T-helper 17 cell (primary cell): ENCODE data around the gene INIP. TPM values are rescaled to one million over a fixed set of nuclear protein-coding genes. Genes with fewer than 3 reads are reported as not detected.
A peak's percentile ranks its signal among the peaks of the same experiment; 100 is the strongest.

Source experiments
- ATAC-seq: fragments of 150-1000 bp; cut with Tn5 transposase; 2 replicates; pipeline ENCODE4 v1.10.0; 2021; ENCODE audit warnings: mild to moderate bottlenecking, moderate library complexity
- DNase-seq, 3 donors: peaks; one replicate each; pipeline versions ENCODE4 v3.0.0 to v3.0.0-alpha.2; 2020 to 2021
- H3K9me3 ChIP-seq: one replicate; pipeline ENCODE4 v1.7.0; 2013; ENCODE audit warnings: low read length, mild to moderate bottlenecking; ENCODE audit not compliant: control insufficient read depth, poor library complexity, severe bottlenecking
- H3K27ac Mint-ChIP-seq: one replicate; pipeline ENCODE4 v1.8.0; 2022; ENCODE audit warnings: mild to moderate bottlenecking, moderate library complexity, mixed read lengths
- H3K27me3 Mint-ChIP-seq: one replicate; pipeline ENCODE4 v1.8.0; 2022; ENCODE audit warnings: mixed read lengths
- H3K36me3 Mint-ChIP-seq: one replicate; pipeline ENCODE4 v1.8.0; 2022; ENCODE audit warnings: low read depth, mixed read lengths
- H3K4me1 Mint-ChIP-seq: one replicate; pipeline ENCODE4 v1.8.0; 2022; ENCODE audit warnings: mild to moderate bottlenecking, mixed read lengths
- H3K4me3 Mint-ChIP-seq: one replicate; pipeline ENCODE4 v1.8.0; 2022; ENCODE audit warnings: mild to moderate bottlenecking, moderate library complexity, mixed read lengths
- total RNA-seq, 4 donors: library from RNA in 2 of 4; stranded (reverse) in 2 of 4; gene quantifications; one replicate each; pipeline ENCODE4 v1.2.3 and lab custom pipeline; 2022 to 2026

Gene INIP
- total RNA-seq, 2 donors from 2014 or later = 13.6 to 15.5 TPM

GRCh38 chr9:112753725-112754124 is 35.8 kb upstream of the INIP start:
- ATAC-seq (no peak), DNase-seq (no peak)
- no peaks in the 10 kb centered on the region for H3K9me3 ChIP-seq
- Mint-ChIP-seq H3K36me3 (no peaks in the 10 kb centered on the region), H3K27ac (peak overlapping the region; percentile 92), H3K27me3 (no peaks in the 10 kb centered on the region), H3K4me1 (peaks cover 62% of the 10 kb centered on the region), H3K4me3 (no peak overlapping the region)

- Mint-ChIP-seq H3K4me1 (peaks cover 58% of the 10 kb centered on the region), H3K27me3 (no peaks in the 10 kb centered on the region), H3K27ac (peak overlapping the region; percentile 82), H3K36me3 (no peaks in the 10 kb centered on the region), H3K4me3 (peak overlapping the region; percentile 90)
- DNase-seq = no peak
- no peaks in the 10 kb centered on the region for H3K9me3 ChIP-seq
- ATAC-seq = no peak
Measured at GRCh38 chr9:112752334-112753125, 34.6 kb upstream of the INIP start.

GRCh38 chr9:112751056-112751795 is 33.3 kb upstream of the INIP start:
- Mint-ChIP-seq H3K4me1 (peaks cover 54% of the 10 kb centered on the region), H3K27me3 (no peaks in the 10 kb centered on the region), H3K4me3 (peak overlapping the region; percentile 90), H3K36me3 (no peaks in the 10 kb centered on the region), H3K27ac (peak overlapping the region; percentile 82)
- peak; percentile 10 to 29 (median 22) for DNase-seq
- peak; percentile 26 for ATAC-seq
- no peaks in the 10 kb centered on the region for H3K9me3 ChIP-seq

GRCh38 chr9:112750764-112751055 is 32.8 kb upstream of the INIP start:
- Mint-ChIP-seq H3K27me3 (no peaks in the 10 kb centered on the region), H3K4me1 (peaks cover 50% of the 10 kb centered on the region), H3K27ac (no peak overlapping the region), H3K4me3 (peak overlapping the region; percentile 90), H3K36me3 (no peaks in the 10 kb centered on the region)
- ATAC-seq (no peak), DNase-seq (no peak)
- no peaks in the 10 kb centered on the region for H3K9me3 ChIP-seq

GRCh38 chr9:112750016-112750763 is 32.3 kb upstream of the INIP start, which contains the start of gene SNX30:
Gene SNX30 (plus strand): TSS chr9:112750760. CDS start chr9:112751002, 242 bp downstream.
- peak within 1 kb of the TSS; percentile 90 for H3K4me3 Mint-ChIP-seq
- no peaks in the 10 kb centered on the region for H3K27me3 Mint-ChIP-seq
- peak within 1 kb of the TSS; percentile 82 for H3K27ac Mint-ChIP-seq
- H3K36me3 Mint-ChIP-seq = no peaks in the 10 kb centered on the region
- peak; percentile 85 for ATAC-seq
- H3K4me1 Mint-ChIP-seq = peaks cover 46% of the 10 kb centered on the region
- no peaks in the 10 kb centered on the region for H3K9me3 ChIP-seq
- peak; percentile 63 to 80 (median 79) for DNase-seq

- no peaks in the 10 kb centered on the region for H3K27me3 Mint-ChIP-seq
- H3K4me1 Mint-ChIP-seq = peaks cover 26% of the 10 kb centered on the region
- no peaks in the 10 kb centered on the region for H3K36me3 Mint-ChIP-seq
- ATAC-seq = no peak
- no peak overlapping the region for H3K4me3 Mint-ChIP-seq
- no peak overlapping the region for H3K27ac Mint-ChIP-seq
- H3K9me3 ChIP-seq = no peaks in the 10 kb centered on the region
- no peak for DNase-seq
Measured at GRCh38 chr9:112747094-112747493, 29.2 kb upstream of the INIP start.

GRCh38 chr9:112744177-112744576 is 26.3 kb upstream of the INIP start:
- no peaks in the 10 kb centered on the region for H3K9me3 ChIP-seq
- no peaks in the 10 kb centered on the region for H3K27me3 Mint-ChIP-seq
- H3K27ac Mint-ChIP-seq = no peak overlapping the region
- no peak overlapping the region for H3K4me3 Mint-ChIP-seq
- no peak for DNase-seq
- H3K4me1 Mint-ChIP-seq = peaks cover 18% of the 10 kb centered on the region
- no peak for ATAC-seq
- H3K36me3 Mint-ChIP-seq = no peaks in the 10 kb centered on the region

- Mint-ChIP-seq H3K27me3 (no peaks in the 10 kb centered on the region), H3K27ac (no peak overlapping the region), H3K4me1 (peaks cover 18% of the 10 kb centered on the region), H3K36me3 (no peaks in the 10 kb centered on the region), H3K4me3 (no peak overlapping the region)
- DNase-seq (no peak), ATAC-seq (no peak)
- no peaks in the 10 kb centered on the region for H3K9me3 ChIP-seq
Measured at GRCh38 chr9:112743216-112743836, 25.4 kb upstream of the INIP start.

- ATAC-seq (peak; percentile 39), DNase-seq (no peak)
- no peaks in the 10 kb centered on the region for H3K36me3 Mint-ChIP-seq
- no peaks in the 10 kb centered on the region for H3K27me3 Mint-ChIP-seq
- no peak overlapping the region for H3K27ac Mint-ChIP-seq
- no peak overlapping the region for H3K4me3 Mint-ChIP-seq
- no peaks in the 10 kb centered on the region for H3K4me1 Mint-ChIP-seq
- no peaks in the 10 kb centered on the region for H3K9me3 ChIP-seq
Measured at GRCh38 chr9:112734892-112735291, 17.0 kb upstream of the INIP start.

- Mint-ChIP-seq H3K27me3 (no peaks in the 10 kb centered on the region), H3K4me1 (no peaks in the 10 kb centered on the region), H3K27ac (no peak overlapping the region), H3K4me3 (no peak overlapping the region), H3K36me3 (no peaks in the 10 kb centered on the region)
- DNase-seq = no peak
- ATAC-seq = no peak
- no peaks in the 10 kb centered on the region for H3K9me3 ChIP-seq
Measured at GRCh38 chr9:112731971-112732370, 14.1 kb upstream of the INIP start.

GRCh38 chr9:112728401-112728800 is 10.5 kb upstream of the INIP start:
- no peak for DNase-seq
- no peak overlapping the region for H3K4me3 Mint-ChIP-seq
- H3K36me3 Mint-ChIP-seq = no peaks in the 10 kb centered on the region

GRCh38 chr9:112726428-112726827 is 8.5 kb upstream of the INIP start:
- DNase-seq (no peak), ATAC-seq (no peak)
- no peaks in the 10 kb centered on the region for H3K9me3 ChIP-seq
- peaks cover 3% of the 10 kb centered on the region for H3K4me1 Mint-ChIP-seq
- peak overlapping the region; percentile 43 for H3K27ac Mint-ChIP-seq
- peaks cover 3% of the 10 kb centered on the region for H3K36me3 Mint-ChIP-seq
- no peaks in the 10 kb centered on the region for H3K27me3 Mint-ChIP-seq
- no peak overlapping the region for H3K4me3 Mint-ChIP-seq

More at GRCh38 chr9:112728401-112728800, 10.5 kb upstream of the INIP start:
- no peak overlapping the region for H3K27ac Mint-ChIP-seq
- H3K27me3 Mint-ChIP-seq = no peaks in the 10 kb centered on the region
- no peaks in the 10 kb centered on the region for H3K9me3 ChIP-seq
- H3K4me1 Mint-ChIP-seq = no peaks in the 10 kb centered on the region
- no peak for ATAC-seq

GRCh38 chr9:112725961-112726360 is 8.0 kb upstream of the INIP start:
- no peak for DNase-seq
- Mint-ChIP-seq H3K27ac (no peak overlapping the region), H3K36me3 (peaks cover 3% of the 10 kb centered on the region), H3K4me1 (peaks cover 3% of the 10 kb centered on the region), H3K4me3 (no peak overlapping the region), H3K27me3 (no peaks in the 10 kb centered on the region)
- no peak for ATAC-seq
- H3K9me3 ChIP-seq = no peaks in the 10 kb centered on the region
